Measurements from ENCODE around the gene MDGA2.
"Not testable (repeated sequence)": the region's sequence is repeated elsewhere in the genome, so short reads cannot be mapped to it uniquely, and the experiment has no call there.

MDGA2 gene

DNA sequence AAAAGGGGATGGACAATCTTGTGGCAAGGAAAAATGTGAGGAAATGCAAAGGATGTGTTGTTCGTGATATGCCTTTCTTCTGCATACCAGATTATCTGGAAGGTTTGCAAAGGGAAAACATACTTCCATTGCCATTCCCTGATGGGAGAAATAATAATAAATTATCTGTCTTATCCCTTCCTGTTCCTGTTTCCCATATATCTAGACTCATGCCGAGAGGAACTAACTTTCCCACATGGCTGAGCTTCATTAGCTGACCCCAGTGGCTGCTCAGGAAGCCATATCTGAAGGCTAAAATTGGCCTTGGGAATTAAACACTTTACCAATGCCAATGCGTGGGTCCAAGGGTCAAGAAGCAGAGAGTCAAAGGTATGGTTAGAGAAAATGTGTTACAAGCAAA lies 439.8 kb downstream of the MDGA2 start:
- no peak for DNase-seq (ENCODE audit: low read depth)

DNA sequence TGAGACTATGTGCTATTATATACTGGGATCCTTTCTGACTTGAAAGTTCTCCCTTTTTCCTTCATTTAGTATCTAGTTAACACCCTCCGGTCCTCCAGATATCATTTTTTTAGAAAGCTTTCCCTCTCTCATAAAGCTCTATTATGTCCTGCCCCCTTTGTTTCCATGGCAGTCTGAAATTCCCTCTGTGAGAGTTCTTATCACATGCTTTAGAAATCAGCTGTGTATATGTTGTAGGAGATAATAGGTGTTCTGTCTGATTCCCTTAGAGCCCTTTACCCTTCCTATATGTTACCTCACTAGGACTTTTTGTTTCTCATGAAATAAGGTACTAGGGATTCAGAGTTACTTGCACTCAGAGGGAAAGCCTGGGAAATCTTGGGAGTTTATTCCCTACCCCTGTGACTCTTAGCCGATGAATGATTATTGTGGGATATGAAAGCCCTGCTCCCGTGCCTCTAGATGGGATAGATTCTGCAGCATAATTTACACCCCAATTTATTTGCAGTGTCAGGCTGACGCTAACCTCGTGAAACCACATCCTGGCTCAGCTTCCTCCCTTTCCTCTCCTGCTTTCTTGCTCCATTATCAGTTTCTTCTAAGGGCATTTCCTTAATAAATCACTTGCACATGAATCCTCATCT lies 448.4 kb downstream of the MDGA2 start:
- no peak for DNase-seq (ENCODE audit: low read depth)

DNA sequence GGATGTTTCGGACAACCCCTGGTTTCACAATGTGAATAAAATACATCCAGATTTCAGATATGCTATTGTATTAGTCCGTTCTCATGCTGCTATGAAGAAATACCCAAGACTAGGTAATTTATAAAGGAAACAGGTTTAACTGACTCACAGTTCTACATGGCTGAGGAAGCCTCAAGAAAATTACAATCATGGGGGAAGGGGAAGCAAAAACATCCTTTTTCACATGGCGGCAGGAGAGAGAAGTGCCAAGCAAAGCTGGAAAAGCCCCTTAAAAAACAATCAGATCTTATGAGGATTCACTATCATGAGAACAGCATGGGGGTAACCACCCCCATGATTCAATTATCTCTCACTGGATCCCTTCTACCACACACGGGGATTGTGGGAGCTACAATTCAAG lies 451.7 kb downstream of the MDGA2 start:
- no peak for DNase-seq (ENCODE audit: low read depth)

DNA sequence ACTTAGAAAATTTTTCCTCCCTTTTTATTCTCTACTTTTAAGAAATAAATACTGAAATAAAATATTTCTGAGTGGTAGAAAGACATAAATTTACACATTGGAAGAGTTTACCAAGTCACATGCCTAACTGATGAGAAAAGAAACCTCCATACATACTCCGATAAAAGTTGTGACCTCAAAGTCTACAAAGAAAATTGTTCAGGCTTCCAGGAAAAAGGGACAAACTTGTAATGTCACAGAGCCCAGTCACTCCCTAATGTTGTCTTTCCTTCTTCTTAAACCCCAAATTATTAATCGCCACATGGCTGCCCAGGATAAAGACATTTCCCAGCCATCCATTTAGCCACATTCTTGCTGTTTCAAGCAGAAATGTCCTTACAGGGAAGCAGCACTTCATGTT lies 455.3 kb downstream of the MDGA2 start:
- no peak for DNase-seq (ENCODE audit: low read depth)

DNA sequence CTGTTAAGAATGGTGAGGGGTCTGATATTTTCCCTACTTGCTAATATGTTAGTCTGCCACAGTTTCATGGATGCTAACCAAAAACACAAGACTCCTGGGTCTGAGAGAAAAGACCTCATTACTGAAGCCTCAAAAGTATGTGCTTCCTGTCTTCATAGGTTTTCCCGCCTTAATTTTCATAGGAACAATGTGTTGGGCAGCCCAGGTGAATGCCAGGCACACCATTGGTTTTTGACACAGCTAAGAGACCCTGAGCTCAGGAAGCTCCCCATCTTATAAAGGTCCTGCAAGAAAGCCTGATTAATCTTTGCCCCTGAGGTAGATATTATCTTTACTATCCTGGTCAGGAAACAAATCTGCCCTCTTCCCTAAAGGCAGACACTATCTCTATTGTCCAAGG lies 464.1 kb downstream of the MDGA2 start:
- DNase-seq (ENCODE audit: low read depth): no peak

DNA sequence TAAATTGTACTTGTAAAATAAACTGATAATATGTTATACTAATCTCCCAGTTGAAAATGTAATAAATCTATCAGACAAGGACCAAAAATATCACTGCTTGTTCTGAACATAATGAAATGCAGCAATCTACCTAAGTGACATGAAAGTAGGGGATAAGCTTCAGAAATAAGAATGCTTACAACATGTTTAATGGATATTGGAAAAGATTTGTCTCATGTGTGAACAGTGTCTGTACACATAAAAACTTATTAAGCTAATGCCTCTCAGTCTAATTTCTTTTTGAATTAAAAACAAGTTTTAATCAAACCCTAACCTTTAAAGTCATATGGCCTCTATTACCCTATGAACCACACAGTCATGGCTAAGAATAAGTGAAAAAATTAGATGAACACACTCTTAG lies 465.3 kb downstream of the MDGA2 start:
- no peak for DNase-seq (ENCODE audit: low read depth)

DNA sequence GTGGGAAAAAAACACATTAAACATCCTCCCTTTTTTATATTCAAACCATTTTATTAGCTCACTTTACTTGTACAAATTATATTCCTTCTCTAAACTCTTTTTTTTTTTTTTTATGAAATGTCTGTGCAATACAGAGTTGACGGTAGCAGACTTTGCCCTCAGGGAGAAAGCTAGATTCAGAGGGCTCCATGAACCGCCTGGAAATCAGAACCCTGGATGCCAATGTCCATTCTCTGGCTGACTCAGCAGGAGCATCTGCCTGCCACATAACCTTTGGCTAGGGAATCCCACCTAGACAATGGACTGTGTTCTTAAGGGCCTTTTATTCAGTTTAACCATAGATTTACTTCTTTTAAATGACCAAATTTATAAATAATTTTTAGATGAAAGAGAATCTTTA lies 467.0 kb downstream of the MDGA2 start:
- no peak for DNase-seq (ENCODE audit: low read depth)

DNA sequence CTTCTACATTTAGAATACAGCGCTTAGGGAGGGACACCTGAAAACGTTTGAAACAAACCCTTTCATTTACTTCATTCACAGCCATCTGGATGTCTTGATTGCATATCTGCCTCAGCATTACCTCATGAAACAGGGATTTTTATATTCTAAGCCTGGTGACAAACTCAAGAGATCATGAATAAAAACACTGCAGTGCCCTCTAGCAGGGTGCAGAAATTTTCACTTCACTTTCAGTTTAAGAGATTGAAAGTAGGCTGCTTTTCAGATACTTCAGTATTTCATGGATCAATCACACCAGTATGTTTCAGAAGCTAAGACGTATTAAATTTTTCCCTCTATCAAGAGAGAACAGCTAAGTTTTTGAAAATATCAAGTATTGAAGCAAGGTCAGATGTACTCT lies 467.8 kb downstream of the MDGA2 start:
- DNase-seq (ENCODE audit: low read depth): no peak

DNA sequence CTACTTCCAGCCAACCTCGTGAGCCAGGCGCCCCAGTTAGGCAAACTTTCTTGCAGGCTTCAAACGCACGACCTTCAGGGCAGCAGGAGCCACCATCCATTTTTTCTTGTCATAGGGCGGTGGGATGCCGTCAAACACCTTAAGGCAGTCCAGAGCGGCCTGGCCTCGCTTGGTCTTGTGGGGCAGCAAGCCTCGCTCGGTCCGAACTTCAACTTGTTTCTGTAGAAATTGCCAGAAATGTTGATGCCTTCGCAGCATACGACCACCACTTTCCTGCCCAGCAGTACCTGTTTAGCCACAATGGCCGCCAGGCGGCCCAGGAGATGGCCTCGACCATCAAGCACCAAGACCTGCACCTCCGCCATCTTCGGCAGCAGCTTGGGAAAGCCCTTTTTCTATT lies 474.7 kb downstream of the MDGA2 start:
- no peak for DNase-seq (ENCODE audit: low read depth)

DNA sequence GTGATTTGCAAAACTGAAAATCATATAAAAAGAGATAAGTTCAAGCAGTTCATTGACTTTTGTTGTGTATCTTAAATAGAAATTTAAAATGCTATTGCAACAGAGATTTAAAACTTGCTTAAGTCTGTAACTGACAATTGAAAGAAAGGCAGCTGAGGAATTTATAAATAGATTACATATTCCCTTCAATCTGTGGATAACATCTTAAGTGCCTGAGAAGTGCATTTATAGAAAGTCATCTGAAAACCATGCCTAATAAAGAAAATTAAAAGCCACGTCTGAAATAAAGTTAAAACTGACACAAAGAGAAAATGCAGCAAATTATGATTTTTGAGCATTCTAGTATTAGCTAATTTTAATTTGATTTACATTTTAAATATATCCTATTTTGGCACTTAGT lies 479.8 kb downstream of the MDGA2 start:
- no peak for DNase-seq (ENCODE audit: low read depth)

DNA sequence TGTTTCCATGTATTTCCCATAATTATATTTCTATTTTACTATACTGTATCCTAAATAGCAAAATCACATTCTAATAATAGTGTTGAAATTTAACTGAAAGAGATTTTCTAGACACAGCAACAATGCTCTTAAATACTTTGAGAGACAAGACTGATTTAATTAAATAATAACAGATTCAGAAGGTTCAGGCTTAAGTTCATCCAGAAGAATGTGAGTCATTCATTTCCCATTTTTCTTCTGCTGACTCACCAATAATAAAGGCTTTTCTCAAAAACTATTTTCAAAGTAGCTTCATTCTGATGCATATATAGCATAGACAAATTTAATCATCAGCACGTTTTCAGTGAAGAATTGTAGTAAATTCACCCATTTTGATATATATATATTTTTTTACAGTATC lies 481.4 kb downstream of the MDGA2 start:
- DNase-seq (ENCODE audit: low read depth): no peak

DNA sequence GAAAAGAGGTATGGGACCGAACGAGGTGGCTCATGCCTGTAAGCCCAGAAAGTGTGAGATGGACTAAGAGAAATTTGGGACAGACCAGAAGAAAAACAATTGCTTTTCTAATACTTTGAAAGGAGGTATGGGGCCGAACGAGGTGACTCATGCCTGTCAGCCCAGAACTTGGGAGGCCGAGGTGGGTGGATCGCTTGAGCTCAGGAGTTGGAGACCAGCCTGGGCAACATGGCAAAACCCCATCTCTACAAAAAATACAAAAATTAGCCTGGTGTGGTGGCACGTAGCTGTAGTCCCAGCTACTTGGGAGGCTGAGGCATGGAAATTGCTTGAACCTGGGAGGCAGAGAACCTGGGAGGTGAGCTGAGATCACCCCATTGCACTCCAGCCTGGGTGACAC lies 483.2 kb downstream of the MDGA2 start:
- DNase-seq (ENCODE audit: low read depth): not testable (repeated sequence)

DNA sequence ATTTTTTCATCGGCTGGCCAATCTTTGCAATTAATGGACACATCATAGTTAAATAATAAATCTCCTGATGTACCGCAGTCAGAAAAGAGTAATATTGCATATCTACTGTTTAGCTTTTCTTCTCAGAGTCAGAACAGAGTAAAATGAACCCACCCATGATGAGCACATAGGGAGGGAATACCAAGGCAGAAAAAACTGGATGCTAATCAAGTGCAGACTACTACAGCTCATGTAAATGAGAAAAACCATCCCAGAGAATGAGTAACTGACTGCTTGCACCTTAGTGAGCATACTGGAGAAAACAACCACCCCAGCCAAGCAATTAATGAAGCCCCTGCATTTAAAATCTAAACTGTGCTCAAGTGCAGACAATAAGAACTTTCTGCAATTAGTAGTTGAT lies 483.7 kb downstream of the MDGA2 start:
- DNase-seq (ENCODE audit: low read depth): no peak

DNA sequence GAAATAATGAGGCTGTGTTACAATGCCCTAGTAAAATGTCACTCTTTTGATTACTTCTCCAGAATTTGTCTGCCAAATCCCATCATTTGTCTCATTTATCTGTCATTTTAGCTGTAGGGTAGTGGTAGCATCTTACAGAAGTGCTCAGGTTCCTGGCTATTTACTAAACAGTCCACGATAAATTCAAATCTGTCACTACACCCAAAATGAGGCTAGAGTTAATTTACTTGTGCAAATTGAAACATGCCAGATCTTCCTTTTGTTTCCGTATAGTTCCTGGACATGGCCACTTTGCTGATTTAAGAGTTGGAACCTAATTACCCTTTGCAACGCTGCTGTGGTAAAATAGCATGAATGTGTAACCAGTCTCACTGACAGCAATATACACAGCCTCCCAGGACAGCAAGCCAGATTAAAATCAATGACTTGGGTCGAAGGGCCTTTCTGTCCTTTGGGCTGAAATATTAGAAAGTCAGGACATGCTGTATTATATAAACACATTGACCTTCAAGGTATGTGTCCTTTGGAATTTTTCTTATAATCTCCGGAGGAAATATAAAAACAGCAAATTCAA lies 485.4 kb downstream of the MDGA2 start:
- no peak for DNase-seq (ENCODE audit: low read depth)

DNA sequence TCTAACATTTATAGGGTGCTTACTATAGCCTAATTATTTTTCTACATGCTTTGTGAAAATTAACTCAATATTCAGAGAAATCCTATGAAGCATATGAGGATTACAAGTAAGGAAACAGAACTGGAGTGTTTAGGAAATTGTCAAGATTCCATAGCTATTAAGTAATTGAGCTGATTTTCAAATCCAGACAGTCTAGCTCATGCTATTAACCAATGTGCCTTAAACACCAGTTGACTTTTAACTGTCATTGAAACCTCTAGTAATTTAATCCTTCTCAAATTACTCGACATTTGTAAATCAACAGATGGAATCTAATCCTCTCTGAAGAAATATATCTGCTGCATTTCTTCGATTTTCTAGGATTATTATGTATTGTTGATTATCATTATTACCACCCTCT lies 488.9 kb downstream of the MDGA2 start:
- no peak for DNase-seq (ENCODE audit: low read depth)

DNA sequence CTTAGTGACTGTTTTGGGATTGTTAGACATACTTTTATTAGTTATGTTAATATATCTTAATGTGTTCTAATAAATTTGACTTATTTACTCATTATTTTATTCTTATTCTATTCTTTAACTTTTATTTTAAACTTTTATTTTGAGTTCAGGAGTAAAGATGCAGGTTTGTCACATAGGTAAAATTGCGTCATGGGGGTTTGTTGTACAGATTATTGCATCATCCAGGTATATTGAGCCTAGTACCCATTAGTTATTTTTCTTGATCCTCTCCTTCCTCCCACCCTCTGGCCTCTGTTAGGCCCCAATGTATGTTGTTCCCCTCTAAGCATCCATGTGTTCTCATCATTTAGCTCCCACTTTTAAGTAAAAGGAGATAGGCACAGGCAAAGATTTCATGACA lies 495.5 kb downstream of the MDGA2 start:
- no peak for DNase-seq (ENCODE audit: low read depth)

DNA sequence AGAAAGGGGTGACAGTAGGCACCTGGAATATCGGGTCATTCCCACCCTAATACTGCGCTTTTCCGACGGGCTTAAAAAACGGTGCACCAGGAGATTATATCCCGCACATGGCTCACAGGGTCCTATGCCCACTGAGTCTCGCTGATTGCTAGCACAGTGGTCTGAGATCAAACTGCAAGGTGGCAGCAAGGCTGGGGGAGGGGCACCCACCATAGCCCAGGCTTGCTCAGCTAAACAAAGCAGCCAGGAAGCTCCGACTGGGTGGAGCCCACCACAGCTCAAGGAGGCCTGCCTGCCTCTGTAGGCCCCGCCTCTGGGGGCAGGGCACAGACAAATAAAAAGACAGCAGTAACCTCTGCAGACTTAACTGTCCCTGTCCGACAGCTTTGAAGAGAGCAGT lies 503.5 kb downstream of the MDGA2 start:
- DNase-seq (ENCODE audit: low read depth): not testable (repeated sequence)

DNA sequence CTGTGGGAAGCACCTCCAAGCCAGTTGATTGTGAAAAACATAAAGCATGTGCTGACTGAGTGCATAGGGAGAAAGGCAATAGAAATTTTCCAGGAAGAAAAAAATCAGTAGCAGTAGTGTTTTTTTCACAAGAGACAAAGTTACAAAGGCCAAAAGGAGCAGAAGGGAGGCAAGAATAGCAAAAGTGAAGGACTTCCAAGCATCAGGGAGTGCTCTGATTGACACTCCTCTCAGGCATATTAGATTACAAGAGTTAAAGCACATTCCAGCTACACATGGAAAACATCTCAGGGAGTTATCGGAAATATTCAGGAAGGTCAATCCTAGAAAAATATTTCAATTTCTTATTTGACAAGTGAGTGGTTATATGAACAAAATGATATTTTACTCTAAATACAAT lies 508.0 kb downstream of the MDGA2 start:
- no peak for DNase-seq (ENCODE audit: low read depth)

DNA sequence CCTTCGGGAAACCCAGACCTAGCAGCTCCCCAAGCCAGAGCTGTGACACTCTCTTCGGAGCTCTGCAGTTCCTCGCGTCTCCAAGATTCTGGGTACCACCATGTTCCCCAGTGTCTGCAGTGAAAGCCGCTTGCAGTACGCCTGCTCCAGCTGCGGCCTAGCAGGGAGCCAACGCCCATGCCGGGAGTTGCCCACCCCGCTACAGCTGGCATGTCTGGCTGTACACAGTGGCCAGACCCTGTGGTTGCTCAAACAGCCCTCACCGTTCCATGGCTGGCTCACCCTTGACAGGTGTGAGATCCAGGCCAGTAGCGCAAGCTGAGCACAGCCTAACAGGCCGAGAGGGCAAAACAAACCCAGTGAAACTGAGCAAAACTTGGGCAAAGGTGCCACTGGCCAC lies 520.0 kb downstream of the MDGA2 start:
- DNase-seq (ENCODE audit: low read depth): no peak

DNA sequence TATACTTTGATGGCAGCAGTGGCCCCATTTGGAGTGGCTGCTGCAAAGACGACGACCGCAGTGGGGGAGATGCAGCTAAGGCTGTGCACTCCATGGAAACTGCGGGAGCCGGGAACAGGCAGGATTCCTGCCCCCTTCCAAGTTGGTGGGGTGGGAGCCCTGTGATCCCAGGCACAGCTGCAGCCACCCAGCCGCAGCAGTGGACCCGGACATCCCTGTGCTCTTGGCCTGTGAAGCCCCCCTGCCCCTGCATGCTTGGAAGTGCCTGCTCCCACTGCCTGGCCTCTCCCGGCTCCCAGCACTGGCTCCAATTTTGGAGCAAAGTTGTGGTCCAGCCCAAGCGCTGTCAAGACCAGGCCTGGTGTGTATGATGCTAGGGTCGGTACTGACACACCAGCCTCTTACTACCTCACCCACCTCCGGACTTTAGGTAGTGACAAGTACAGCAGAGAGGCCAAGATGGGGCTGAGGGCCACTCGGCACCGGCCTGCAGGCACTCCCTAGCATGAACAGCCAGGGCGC lies 521.1 kb downstream of the MDGA2 start:
- no peak for DNase-seq (ENCODE audit: low read depth)

DNA sequence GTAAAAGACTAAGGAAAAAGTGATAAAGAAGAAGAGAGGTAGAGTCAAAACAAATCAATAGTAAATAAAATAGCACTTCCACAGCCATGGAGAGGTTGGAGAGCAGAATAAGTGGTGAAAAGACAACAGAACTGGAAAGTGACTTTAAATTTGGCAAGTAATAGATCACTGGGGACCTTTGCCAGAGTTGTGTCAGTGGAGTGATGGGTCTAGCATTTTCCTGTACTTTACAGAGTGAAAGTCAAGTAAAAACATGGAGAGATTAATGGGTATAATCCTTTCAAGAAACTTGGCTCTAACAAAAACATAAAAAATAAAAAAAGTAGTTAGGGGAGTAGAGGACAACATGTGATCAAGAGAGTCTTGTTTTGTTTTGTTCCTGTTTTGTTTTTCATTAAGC lies 521.7 kb downstream of the MDGA2 start:
- DNase-seq (ENCODE audit: low read depth): no peak

DNA sequence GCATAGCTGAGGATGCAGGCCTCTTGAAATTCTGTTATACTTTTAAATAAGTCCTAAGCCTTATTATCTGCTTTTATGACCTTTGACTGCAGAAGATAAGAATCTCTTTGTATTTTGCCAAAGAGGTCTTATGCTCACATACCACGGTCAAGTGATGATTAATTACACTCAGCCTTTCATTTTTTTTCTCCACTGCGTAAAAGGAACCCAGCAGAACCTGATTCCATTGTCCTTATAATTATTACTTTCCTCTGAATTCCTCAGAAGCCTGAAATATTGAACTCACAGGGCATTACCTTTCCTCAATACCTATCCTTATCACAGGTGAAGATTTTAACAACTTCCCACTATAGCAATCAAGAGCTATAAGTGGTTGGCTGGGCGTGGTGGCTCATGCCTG lies 525.1 kb downstream of the MDGA2 start:
- no peak for DNase-seq (ENCODE audit: low read depth)

DNA sequence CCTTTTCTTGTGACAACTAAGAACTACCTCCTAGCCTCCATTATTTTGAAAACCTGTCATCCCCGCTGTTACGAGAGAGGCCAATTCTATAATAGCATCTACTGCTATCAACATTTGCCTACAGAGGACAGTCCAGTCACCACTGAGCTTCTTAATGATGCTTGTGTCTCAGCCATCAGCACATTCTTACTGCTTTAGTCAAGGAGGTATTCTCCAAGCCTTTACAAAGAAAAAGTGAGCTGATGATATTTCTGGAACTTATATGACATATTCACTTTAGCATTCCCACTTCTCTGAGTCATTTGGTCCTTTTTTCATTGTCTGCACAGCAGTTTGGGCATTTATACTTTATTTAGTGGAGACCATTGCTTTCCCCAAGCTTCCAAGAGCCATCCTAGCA lies 526.1 kb downstream of the MDGA2 start:
- no peak for DNase-seq (ENCODE audit: low read depth)

DNA sequence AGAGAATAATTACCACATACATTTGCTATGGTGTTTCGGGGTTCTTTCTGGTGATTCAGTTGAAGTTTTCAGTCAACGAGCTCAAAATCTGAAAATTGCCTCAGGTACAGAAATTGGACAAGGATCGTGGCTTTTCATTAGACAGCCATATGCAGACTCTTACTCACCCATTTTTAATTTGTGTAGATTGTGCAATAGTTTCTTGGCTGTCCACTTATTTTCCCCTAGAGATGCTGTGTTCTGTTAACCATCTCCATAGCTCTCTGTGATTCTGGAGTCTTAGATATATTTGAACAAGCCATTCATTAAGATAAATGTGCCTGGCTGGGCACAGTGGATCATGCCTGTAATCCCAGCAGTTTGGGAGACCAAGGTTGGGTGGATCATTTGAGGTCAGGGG lies 526.7 kb downstream of the MDGA2 start:
- no peak for DNase-seq (ENCODE audit: low read depth)
